HepG2 (cell line): ENCODE results near the gene KRT7. TPM values are rescaled to one million over a fixed set of nuclear protein-coding genes. Genes with fewer than 3 reads are reported as not detected.

ENCODE experiments used
- ATAC-seq: fragments of 200-7000 bp; cut with Tn5 transposase; 3 replicates; pipeline ENCODE4 v1.9.1; 2020; ENCODE audit warnings: mild to moderate bottlenecking, moderate library complexity
- BruUV-seq: library from RNA; stranded (reverse); fragments of 400-500 nt; replicated peaks from 2 replicates; lab custom pipeline; 2021; lab: Mats Ljungman, UMichigan
- CTCF ChIA-PET: fragments of 300-600 bp; formaldehyde crosslinking; extraction: SDS; loops from one replicate; lab custom pipeline; 2021; ENCODE audit warnings: low total read pairs, inconsistent platforms, low intra/inter-chr PET ratio; lab: Yijun Ruan, JAX
- POLR2A ChIA-PET: fragments of 350-600 bp; sonication (Branson Sonifier 250); formaldehyde crosslinking; loops from one replicate; lab custom pipeline; 2020; ENCODE audit warnings: antibody characterized with exemption, inconsistent platforms; lab: Yijun Ruan, JAX
- DNase-seq: peaks from one replicate; pipeline ENCODE4 v3.0.0-alpha.2; 2015; ENCODE audit warnings: low spot score
- FAIRE-seq: peaks from 3 replicates; lab custom pipeline; 2011; peaks lifted over from hg19 to GRCh38; lab: Jason Lieb, UNC
- H2AFZ ChIP-seq: one replicate; pipeline ENCODE4 v1.6.1; 2011; ENCODE audit warnings: low read length, inconsistent platforms
- H3K27ac ChIP-seq: fragments of 300-600 bp; 3 replicates; pipeline ENCODE4 v1.8.0; 2011; ENCODE audit warnings: mixed run types, mild to moderate bottlenecking, mixed read lengths, low read length, inconsistent platforms; ENCODE audit not compliant: insufficient read depth; ENCODE audit errors: extremely low read length
- H3K27me3 ChIP-seq, 2 experiments: fragments of 200-600 bp in 1 of 2; 2 replicates in 1 of 2; 3 replicates in 1 of 2; pipeline versions ENCODE4 v1.6.0 to v1.8.0; 2011; ENCODE audit warnings: low read length in 2 of 2, mild to moderate bottlenecking in 2 of 2, moderate library complexity in 2 of 2, inconsistent platforms in 1 of 2; ENCODE audit not compliant: insufficient read depth in 2 of 2, control insufficient read depth in 1 of 2
- H3K36me3 ChIP-seq, 2 experiments: fragments of 200-600 bp in 1 of 2; replicated peaks in 1 of 2; 2 replicates in 1 of 2; 3 replicates in 1 of 2; pipeline versions ENCODE4 v1.5.1 to v1.8.0; 2011; ENCODE audit warnings: low read length in 2 of 2, inconsistent platforms in 1 of 2; ENCODE audit not compliant: insufficient read depth in 2 of 2, control insufficient read depth in 1 of 2
- H3K4me1 ChIP-seq: 2 replicates; pipeline ENCODE4 v1.5.1; 2012; ENCODE audit warnings: low read length, inconsistent platforms; ENCODE audit not compliant: insufficient read depth
- H3K4me2 ChIP-seq: 2 replicates; pipeline ENCODE4 v1.6.0; 2011; ENCODE audit warnings: low read depth, low read length, inconsistent platforms
- H3K4me3 ChIP-seq, 3 experiments: fragments of 200-600 bp in 1 of 3; sonication (generic), shearing (Covaris generic) in 1 of 3; replicated peaks in 1 of 3; 2 replicates each; pipeline ENCODE4 v1.5.1; 2011 to 2016; ENCODE audit warnings: low read length in 3 of 3, inconsistent platforms in 2 of 3, low read depth in 2 of 3, mild to moderate bottlenecking in 2 of 3, control low read depth in 1 of 3, mixed read lengths in 1 of 3; ENCODE audit not compliant: insufficient read depth in 1 of 3
- H3K79me2 ChIP-seq: one replicate; pipeline ENCODE4 v1.6.1; 2011; ENCODE audit warnings: low read length, inconsistent platforms; ENCODE audit not compliant: insufficient read depth
- H3K9ac ChIP-seq: 2 replicates; pipeline ENCODE4 v1.6.0; 2011; ENCODE audit warnings: mild to moderate bottlenecking, low read depth, low read length, inconsistent platforms; ENCODE audit not compliant: insufficient read depth
- H3K9me3 ChIP-seq: 2 replicates; pipeline ENCODE4 v1.5.1; 2012; ENCODE audit warnings: mild to moderate bottlenecking, low read length
- H4K20me1 ChIP-seq: 2 replicates; pipeline ENCODE4 v1.6.0; 2011; ENCODE audit warnings: inconsistent platforms, mild to moderate bottlenecking, low read length, moderate library complexity; ENCODE audit not compliant: insufficient read depth
- BCLAF1 ChIP-seq: fragments of 450-650 bp; IDR thresholded peaks from 2 replicates; pipeline ENCODE4 v1.6.1; 2017; ENCODE audit warnings: mild to moderate bottlenecking
- CCAR2 ChIP-seq: fragments of 200-400 bp; formaldehyde crosslinking; optimal IDR thresholded peaks from 2 replicates; pipeline ENCODE3; 2018; ENCODE audit warnings: low read depth, mild to moderate bottlenecking, low read length, moderate library complexity
- JUND ChIP-seq: sonication (generic); formaldehyde crosslinking; IDR thresholded peaks from 2 replicates; pipeline ENCODE4 v1.8.0; 2022; ENCODE audit warnings: mild to moderate bottlenecking, missing genetic modification reagents
- ZNF44 ChIP-seq: sonication (generic); formaldehyde crosslinking; IDR thresholded peaks from 2 replicates; pipeline ENCODE4 v1.5.1; 2020; ENCODE audit warnings: mild to moderate bottlenecking, missing genetic modification reagents
- ZNF543 ChIP-seq: sonication (generic); formaldehyde crosslinking; IDR thresholded peaks from 2 replicates; pipeline ENCODE4 v1.4.0; 2020; ENCODE audit warnings: mild to moderate bottlenecking, missing genetic modification reagents
- ZNF572 ChIP-seq: sonication (generic); formaldehyde crosslinking; IDR thresholded peaks from 2 replicates; pipeline ENCODE4 v1.5.1; 2020; ENCODE audit warnings: mild to moderate bottlenecking, missing genetic modification reagents
- ZNF776 ChIP-seq: sonication (generic); formaldehyde crosslinking; IDR thresholded peaks from 2 replicates; pipeline ENCODE4 v1.4.0; 2020; ENCODE audit warnings: mild to moderate bottlenecking, missing genetic modification reagents
- ZSCAN9 ChIP-seq: IDR thresholded peaks from 2 replicates; pipeline ENCODE4 v1.6.1; 2016; ENCODE audit warnings: borderline replicate concordance
- WGBS: methylation state at CpG from one replicate; pipeline ENCODE4 v1.1.6; 2017; ENCODE audit warnings: low lambda C conversion rate; 5-methylcytosine and 5-hydroxymethylcytosine counted together
- in situ Hi-C: cut with HindIII; loops from 2 replicates; pipeline ENCODE4 v1.10.0; 2017; ENCODE audit warnings: low pct_unique_long_range_greater_than_20kb; ENCODE audit not compliant: extremely low pct_ligation_motif_present
- intact Hi-C: fragments of 100-400 bp; cut with micrococcal nuclease; formaldehyde crosslinking; loops from one replicate; pipeline ENCODE4 v1.10.0; 2022; ENCODE audit not compliant: unreplicated experiment
- polyA plus RNA-seq, 8 experiments: library from polyadenylated mRNA; depleted of rRNA in 3 of 8; stranded (reverse) in 7 of 8; unstranded in 1 of 8; fragments of >200 nt; fragmentation: Illumina TruSeq in 4 of 8; extraction: Trizol in 4 of 8; gene quantifications; 2 replicates each; pipeline versions ENCODE4 v1.2.1 to v1.2.3, GENCODE V29; 2011 to 2016; ENCODE audit warnings: low read depth in 4 of 8, missing spikeins in 1 of 8, mixed read lengths in 1 of 8; ENCODE audit not compliant: insufficient read depth in 1 of 8
- total RNA-seq, 5 experiments: library from RNA; depleted of rRNA; stranded (reverse); fragments of >200 nt; fragmentation: Illumina TruSeq; extraction: Trizol; gene quantifications; 2 replicates each; pipeline ENCODE4 v1.2.3, GENCODE V29; 2016; ENCODE audit warnings: low read depth in 1 of 5

Gene KRT7
- total and polyA plus RNA-seq, 2 of the 13 experiments (the other 11 are each of a cell fraction or from before 2014, with no cell fraction given): 0.83 TPM; not detected in 1

- TF ChIP-seq BCLAF1: no peak
- TF ChIP-seq CCAR2: no peak
- no peak for TF ChIP-seq ZSCAN9 (CRISPR knock-in tag)
- no peak for TF ChIP-seq ZNF44 (CRISPR knock-in tag)
- no peak for TF ChIP-seq ZNF776 (CRISPR knock-in tag)
- TF ChIP-seq ZNF572: no peak
Observed at GRCh38 chr12:52278575-52279421, 45.8 kb downstream of the KRT7 start (continued).

- no peak overlapping the region for H3K4me2 ChIP-seq
- in situ Hi-C loops (no loop called here), intact Hi-C loops (no loop called here)
- WGBS: 56% methylated on average over 14 of the region's 14 CpGs
- peaks cover 36% of the 10 kb centered on the region for H3K4me1 ChIP-seq
- H3K36me3 ChIP-seq: no peaks in the 10 kb centered on the region
- peaks cover 4 to 32% of the 10 kb centered on the region in 2 experiments; a peak in 2 of 5 replicates for H3K27me3 ChIP-seq
- no peaks in the 10 kb centered on the region for H3K79me2 ChIP-seq
- H3K9ac ChIP-seq: no peak overlapping the region
- no peak overlapping the region for H3K27ac ChIP-seq
- POLR2A ChIA-PET: no interaction called here
- no peak for ATAC-seq
- H3K9me3 ChIP-seq: no peaks in the 10 kb centered on the region
- no peak overlapping the region for H3K4me3 ChIP-seq
- FAIRE-seq: no peak
- no TSS peak for BruUV-seq
- 0 out of 2 replicates have a peak, but pooled peaks have one; percentile 3 for TF ChIP-seq JUND
- no peak for TF ChIP-seq ZNF543 (CRISPR knock-in tag)
- no peaks in the 10 kb centered on the region for H4K20me1 ChIP-seq
- no peak for DNase-seq
- no peak overlapping the region for H2AFZ ChIP-seq
- CTCF ChIA-PET: interaction anchor here (1.5 to 1.8 kb wide), 2 partner anchors 48 to 58 kb away, joined by 3 to 4 read pairs; no protein-coding TSS in a partner anchor
Observed at GRCh38 chr12:52279422-52280318, 46.6 kb downstream of the KRT7 start.
